Activated T-cell treated with anti-CD3 and anti-CD28 coated beads for 4 hours (primary cell): Measurements from ENCODE around the gene ATP5MC3.
A peak's percentile ranks its signal among the peaks of the same experiment; 100 is the strongest.
"Not testable (repeated sequence)": the region's sequence is repeated elsewhere in the genome, so short reads cannot be mapped to it uniquely, and the experiment has no call there.

Experiments
- DNase-seq: peaks from one replicate; pipeline ENCODE4 v3.0.0-alpha.2; 2020

ATP5MC3 gene

DNA sequence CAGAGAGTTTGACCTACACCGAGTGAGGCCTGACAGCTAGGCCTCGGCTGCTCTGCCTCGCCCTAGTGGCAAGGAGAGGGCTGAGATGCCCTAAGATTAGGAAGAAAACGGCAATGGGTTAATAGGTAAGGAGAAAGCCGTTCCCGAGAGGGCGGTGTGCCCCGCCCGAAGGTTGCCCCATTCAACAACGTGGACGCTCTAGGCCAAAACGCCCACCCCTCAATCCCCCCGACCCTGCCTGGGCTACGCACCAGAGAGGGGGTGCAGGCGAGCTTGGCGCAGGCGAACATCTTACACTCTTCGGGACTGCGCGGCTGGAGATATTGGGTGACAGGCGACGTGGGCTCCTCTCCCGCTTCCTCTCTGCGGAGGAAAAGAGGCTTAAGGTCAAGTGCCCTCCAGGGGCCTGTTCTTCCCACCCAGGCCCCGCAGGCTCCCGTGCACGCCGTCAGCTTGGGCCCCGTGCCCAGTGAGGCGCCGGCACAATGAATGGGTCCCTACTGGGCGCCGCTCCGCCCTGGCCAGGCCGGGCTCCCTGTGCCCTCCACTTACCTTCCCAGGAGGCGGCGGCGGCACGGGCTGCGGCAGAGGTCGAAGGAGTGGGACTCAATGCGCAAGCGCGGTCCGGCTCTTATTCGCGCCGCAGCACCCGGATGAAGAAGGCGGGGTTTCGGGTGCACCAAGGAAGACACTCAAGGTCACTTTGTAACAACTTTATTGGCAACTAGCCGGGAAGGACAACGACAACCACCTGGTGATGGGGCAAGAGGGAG, at the start of gene ATP5MC3:
ATP5MC3 (minus strand) TSS at position 607 of the 773 bp plus-strand sequence; CDS start at position 290, 317 bp downstream.
- peak; percentile 86 for DNase-seq

DNA sequence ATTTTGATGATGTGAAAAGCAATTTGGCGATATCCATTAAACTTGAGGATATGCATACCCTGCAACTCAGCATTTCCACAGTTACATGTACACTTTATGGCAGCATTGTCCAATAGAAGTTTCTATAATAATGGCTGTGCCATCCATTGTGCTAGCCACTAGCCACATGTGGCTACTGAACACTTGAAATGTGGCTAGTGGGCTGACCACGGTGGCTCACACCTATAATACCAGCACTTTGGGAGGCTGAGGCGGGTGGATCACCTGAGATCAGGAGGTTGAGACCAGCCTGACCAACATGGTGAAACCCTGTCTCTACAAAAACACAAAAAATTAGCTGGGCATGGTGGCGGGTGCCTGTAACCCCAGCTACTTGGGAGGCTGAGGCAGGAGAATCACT, 47.1 kb upstream of the ATP5MC3 start:
- DNase-seq: not testable (repeated sequence)

GRCh38 chr2:175228179-175228578, 46.7 kb upstream of the ATP5MC3 start:
- no peak for DNase-seq

DNA sequence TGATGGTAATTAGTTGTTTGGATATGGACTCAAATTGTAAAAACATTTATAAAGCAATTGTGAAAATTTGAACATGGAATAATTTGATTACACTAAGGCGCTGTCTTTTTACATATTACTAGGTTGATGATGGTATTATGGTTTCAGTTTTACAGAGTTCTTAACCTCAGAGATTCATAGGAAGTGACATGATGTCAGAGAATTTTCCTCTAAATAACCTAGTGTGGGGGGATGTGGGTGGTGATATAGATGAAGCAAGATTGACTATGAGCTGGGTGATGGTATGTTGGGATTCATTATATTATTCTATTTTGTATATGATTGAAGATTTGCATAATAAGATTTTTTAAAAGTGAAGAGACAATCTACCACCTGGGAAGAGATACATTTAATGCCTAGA, 45.9 kb upstream of the ATP5MC3 start:
- no peak for DNase-seq

DNA sequence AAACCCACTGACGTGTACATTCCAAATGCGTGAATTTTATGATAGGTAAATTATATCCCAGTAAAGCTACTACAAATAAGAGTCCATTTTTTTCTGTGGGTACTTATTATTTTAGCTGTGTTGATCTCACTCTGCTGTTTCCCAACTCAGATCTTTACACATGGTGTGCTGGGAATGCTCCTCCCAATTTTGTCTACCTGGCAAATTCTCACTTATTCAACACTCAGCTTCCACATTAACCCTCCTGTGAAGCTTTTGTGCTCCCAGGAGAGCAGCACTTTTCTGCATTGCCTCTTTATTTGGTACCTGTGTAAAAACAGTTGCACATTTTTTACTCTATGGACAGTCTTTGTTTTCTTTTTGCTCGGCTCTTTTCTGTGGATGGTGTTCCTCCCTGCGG, 38.6 kb upstream of the ATP5MC3 start:
- no peak for DNase-seq

DNA sequence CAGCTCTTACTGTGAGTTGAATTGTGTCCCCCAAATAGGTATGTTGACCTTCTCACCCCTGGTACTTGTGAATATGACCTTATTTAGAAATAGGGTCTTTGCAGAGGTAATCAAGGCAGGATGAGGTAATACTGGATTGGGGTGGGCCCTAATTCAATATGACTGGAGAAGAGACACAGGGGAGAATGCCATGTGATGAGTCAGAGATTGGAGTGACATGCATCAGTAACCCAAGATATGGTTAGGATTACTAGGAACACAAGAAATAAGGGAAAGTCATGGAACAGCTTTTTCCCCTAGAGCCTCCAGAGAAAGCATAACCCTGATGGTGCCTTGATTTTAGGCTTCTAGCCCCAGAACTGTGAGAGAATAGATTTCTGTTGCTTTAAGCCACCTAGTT, 37.0 kb upstream of the ATP5MC3 start:
- DNase-seq: no peak

DNA sequence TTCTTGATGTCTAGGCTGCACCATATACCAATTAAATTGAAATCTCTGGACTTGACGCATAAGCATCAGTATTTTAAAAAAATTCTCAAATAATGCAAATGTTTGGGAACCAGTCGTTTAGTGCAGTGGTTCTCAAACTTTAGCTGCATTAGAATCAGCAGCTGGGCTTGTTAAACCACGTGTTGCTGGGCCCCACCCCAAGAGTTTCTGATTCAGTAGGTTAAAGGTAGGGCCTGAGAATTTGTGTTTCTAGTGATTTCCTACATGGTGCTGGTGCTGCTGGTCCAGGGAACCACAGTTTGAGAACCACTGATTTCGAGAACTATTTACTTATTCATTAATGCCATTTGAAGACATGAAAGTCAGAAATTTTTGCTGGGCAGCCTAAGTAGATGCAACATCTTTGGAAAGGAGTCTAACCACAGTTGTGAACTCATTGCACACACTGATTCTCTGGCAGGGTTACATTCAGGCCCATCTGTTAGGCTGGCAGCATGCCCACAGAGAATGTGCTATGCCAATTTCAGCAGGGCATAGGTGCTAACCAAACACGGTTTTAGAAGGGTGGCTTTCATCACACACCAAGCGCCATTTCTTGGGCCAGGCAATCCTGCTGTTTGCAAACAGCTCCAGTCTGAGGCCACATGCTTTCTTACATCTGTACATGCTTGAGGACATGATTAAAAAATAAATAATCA, 26.4 kb upstream of the ATP5MC3 start:
- no peak for DNase-seq

GRCh38 chr2:175206866-175207265, 25.4 kb upstream of the ATP5MC3 start:
- no peak for DNase-seq

DNA sequence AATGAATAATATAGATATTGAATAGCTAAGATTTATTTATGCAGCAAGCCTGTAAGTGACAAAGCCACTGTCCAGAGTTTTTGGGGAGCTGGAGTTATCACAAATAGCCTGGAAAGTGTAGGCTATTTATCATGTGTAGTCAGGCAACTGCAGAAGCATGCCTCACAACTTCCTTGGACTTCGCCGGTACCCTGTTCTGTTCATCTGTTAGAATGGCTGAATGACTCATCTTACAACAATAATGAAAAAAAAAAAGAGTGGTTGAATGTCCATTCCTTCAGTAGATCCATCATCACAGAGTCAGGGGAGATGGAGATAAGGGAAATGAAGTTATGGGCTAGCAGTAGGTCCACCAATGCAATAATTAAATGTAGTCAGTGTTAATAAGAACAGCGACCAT, 24.0 kb upstream of the ATP5MC3 start:
- DNase-seq: no peak

GRCh38 chr2:175203621-175204496, 22.3 kb upstream of the ATP5MC3 start:
- DNase-seq: peak; percentile 24

GRCh38 chr2:175195012-175195411, 13.5 kb upstream of the ATP5MC3 start:
- DNase-seq: no peak

DNA sequence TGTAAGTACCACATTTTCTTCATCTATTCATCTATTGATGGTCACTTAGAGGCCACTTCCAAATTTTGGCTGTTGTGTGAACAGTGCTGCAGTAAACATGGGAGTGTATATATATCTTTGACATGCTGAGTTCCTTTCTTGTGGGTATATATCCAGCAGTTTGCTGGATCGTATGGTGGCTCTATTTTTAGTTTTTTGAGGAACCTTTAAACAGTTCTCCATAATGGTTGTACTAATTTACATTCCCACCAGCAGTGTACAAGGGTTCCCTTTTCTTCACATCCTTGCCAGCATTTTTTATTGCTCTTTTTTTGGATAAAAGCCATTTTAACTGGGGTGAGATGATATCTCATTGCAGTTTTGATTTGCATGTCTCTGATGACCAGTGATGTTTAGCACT, 7.3 kb upstream of the ATP5MC3 start:
- DNase-seq: no peak

DNA sequence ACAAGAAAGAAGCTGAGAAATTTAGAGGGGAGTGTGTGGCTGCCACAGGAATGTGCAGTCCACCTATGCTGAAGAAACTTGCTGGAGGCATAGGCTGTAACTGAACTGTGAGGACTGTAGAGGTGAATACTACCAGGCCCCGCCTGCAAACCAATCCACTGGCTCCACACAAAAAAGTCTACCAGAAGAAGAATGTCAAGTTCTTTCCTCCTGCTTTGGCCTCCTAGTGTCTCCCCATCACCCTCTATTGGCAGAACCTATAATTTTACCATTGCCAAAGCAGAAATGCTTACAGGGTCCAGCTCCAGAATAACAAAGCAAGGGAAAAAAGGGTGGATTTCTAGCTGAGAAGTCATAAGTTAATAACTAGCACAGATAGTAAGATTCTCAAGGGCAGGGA, 5.9 kb upstream of the ATP5MC3 start:
- DNase-seq: no peak

DNA sequence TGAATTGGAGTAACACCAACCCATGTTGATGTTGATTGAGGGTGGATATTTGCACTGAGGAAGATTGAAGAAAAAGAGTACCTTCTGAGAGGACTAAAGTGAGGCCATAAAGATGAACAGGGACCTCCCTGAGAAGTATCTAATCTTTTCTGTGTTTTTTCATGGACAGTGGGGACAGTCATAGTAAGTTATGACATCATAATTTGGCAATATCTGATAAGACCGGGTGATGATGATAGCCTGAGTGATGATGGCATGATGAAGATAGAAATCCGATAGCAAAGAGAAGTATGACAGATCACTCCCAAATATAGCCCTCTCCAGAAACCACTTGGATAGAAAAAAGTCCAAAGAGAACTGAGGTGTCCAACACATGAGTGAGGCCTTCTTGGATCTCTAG, 2.2 kb upstream of the ATP5MC3 start:
- no peak for DNase-seq

GRCh38 chr2:175181877-175182308, 383 bp upstream of the ATP5MC3 start:
- no peak for DNase-seq

DNA sequence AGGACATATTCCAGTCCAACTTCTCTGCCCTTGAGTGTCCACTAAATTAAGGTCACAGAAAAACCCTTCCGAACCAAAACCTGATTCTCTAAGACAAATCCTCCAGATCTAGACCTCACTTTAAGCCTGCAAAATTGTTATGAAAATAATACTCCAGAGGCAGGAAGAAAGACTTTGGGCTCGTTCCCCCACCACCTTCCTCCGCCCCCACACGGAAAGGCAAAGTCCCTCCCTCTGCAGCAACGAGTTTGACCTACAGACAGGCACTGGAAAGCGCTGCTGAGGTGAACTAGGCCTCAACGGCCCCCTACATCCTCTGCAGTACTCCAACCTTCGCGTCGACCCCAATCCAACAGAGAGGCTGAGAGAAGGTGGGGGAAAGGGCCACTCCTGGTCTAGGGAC, 808 bp downstream of the ATP5MC3 start:
- peak; percentile 43 for DNase-seq

- DNase-seq: no peak
These were observed 4.9 kb downstream of the ATP5MC3 start for GRCh38 chr2:175176624-175177023.

GRCh38 chr2:175175896-175176295, 5.6 kb downstream of the ATP5MC3 start:
- DNase-seq: no peak

GRCh38 chr2:175175320-175175719, 6.2 kb downstream of the ATP5MC3 start:
- no peak for DNase-seq

DNA sequence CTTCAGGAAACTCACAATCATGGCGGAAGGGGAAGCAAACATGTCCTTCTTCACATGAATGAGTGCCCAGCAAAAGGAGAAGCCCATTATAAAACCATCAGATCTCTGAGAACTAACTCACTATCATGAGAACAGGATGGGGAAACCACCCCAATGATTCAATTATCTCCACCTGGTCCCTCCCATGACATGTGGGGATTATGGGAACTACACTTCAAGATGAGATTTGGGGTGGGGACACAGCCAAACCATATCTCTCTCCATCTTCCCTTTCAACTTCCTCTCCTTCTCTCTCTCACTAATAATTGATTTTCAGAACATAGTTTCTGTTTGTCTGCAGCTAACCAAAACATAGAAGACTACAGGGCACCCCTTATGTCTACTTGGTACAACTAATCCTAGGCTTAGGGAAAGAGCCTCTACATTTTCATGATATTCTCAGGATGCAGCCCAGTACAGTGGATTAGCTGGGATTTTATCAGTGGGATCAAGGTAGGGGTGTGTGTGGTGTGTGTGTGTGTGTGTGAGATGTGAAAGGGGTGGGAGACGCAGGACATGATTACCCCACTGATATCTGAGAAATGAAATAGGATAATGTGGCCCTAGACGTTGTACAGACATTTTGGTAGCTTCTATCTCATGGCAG, 10.7 kb downstream of the ATP5MC3 start:
- DNase-seq: no peak

DNA sequence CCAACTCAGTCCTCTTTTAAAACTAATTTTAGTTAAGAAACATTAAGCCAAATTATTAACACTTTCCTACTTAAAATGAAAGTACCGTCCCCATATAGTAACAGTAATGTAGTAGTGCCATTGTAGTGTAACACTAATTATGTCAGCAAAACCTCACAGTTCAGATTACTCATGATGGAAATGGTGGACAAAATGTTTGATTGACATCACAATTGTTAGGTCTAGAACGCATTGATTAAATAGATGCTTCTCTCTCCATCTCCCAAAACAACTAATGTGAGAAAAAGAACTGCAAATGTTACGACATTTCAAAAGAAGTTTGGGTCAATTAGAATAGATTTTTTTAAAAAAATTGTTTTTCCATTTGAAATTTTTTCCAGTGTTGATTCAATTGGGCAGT, 12.3 kb downstream of the ATP5MC3 start:
- DNase-seq: no peak

DNA sequence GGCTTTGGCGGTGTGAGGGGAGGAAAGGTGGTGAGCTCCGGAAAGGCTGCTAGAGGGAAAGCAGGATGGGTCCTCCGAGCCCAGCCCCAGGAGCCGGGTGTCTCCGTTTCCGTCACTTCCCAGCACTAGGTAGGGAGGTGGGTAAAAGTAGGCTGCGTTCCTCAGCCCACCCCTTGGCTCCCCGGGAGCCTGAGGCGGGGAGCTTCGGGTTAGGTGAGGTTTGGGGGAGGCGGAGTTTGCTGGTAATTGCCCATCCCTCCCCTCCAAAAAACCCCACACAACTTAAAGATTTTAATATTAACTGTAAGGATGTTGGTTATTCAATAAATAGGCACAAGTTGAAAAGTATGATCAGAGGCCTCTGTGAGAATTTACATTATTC, 13.0 kb downstream of the ATP5MC3 start:
- no peak for DNase-seq
